SH-SY5Y (cell line): ENCODE data around the gene AIRE.
"Not testable (repeated sequence)": the region's sequence is repeated elsewhere in the genome, so short reads cannot be mapped to it uniquely, and the experiment has no call there.

Source experiments
- GATA2 ChIP-seq: IDR thresholded peaks from 2 replicates; pipeline ENCODE4 v1.6.1; 2011; ENCODE audit warnings: mild to moderate bottlenecking, low read depth, low read length
- GATA3 ChIP-seq: IDR thresholded peaks from 2 replicates; pipeline ENCODE4 v1.6.1; 2011; ENCODE audit warnings: low read depth, mild to moderate bottlenecking, low read length, moderate library complexity

AIRE gene

DNA sequence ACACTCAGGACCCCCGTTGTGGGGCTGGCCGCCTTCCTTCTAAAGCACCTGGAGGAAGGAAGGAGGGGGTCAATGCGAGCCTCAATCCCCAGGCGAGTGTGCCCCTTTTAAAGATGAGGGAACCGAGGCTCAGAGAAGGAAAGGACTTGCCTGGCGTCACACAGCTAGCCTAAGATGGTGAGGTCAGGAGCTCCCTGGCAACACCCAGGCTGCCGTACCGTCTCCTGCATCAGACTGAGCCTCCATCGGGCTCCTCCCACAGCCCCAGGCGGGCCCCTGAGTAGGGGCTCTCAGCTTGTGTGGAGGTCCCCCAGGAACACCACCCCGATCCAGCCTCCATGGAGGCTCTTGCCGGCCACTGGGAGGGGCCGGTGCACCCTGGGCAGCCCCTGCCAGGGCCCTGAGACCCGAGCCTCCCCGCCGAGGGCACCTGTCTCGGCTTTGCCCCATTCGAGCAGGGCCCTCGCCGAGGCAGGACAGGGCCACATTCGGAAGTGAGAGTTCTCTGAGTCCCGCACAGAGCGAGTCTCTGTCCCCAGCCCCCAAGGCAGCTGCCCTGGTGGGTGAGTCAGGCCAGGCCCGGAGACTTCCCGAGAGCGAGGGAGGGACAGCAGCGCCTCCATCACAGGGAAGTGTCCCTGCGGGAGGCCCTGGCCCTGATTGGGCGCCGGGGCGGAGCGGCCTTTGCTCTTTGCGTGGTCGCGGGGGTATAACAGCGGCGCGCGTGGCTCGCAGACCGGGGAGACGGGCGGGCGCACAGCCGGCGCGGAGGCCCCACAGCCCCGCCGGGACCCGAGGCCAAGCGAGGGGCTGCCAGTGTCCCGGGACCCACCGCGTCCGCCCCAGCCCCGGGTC, at the start of gene AIRE:
Gene AIRE (plus strand): TSS at position 739 of the 855 bp plus-strand sequence. CDS start 131 bp downstream, outside the sequence.
- TF ChIP-seq GATA3 = no peak
- TF ChIP-seq GATA2 = no peak

DNA sequence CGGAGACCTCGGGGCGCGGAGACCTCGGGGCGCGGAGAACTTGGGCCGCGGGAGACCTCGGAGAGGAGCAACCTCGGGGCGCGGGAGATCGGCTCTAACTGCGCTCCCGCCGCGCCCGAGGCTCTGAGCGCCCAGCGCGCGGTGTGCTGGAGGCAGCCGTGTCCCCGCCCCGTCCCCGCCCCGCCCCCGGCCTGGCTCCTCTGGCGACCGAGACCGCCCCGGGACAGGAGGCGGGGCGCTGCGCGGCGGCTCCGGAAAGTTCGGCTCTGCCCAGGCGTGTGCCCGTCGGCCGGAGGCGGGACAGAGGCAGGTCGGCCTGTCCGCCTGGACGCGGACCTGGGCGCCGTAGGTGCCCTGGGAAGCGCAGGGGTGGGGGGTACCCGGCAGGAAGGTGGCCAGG, 44.8 kb upstream of the AIRE start, which contains the start of gene ICOSLG:
Gene ICOSLG (minus strand): TSS at position 102 of the 400 bp plus-strand sequence. CDS start 126 bp downstream, outside the sequence.
- not testable (repeated sequence) for TF ChIP-seq GATA2, GATA3

DNA sequence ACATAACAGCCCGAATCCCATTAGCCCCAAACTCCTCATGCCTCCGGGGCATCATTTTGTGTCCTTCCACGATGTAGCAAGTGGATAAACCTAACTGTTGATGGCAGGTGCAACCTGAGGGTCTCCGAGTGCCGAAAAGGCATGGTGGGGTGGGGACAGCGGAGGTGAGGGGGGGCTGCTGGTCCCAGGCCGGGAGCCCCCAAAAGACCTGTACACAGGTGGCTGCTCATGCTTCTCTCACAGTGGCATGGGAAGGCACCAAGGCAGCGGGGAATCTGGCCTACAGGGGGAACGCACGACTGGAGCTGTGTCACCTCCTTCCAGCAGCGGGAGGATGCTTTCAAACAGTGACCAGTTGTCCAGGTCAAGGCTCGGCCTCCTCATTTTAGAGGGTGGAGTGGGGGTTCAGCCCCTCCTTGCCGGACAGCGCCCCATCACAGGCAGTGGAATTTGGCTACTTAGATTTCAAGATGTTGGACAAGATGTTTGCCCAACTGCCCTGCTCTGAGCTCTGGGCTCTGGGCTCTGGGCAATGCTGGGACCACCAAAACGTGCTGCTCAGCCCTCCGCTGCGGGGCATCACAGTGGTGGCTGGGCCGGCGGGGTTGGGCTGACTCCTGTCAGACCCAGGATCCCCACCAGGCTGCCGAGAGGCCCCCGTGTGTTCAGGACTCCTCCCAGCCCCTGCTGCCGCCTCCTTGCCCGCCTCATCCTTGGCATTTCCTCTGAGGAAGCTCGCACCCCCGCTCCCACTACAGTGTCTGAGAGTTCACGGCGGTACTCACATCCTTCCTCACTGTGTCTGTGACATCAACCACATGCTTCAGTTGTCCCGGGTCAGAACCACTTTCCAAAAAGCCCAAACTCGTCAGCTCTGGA, 31.6 kb upstream of the AIRE start:
- TF ChIP-seq GATA2 (no peak), GATA3 (no peak)

DNA sequence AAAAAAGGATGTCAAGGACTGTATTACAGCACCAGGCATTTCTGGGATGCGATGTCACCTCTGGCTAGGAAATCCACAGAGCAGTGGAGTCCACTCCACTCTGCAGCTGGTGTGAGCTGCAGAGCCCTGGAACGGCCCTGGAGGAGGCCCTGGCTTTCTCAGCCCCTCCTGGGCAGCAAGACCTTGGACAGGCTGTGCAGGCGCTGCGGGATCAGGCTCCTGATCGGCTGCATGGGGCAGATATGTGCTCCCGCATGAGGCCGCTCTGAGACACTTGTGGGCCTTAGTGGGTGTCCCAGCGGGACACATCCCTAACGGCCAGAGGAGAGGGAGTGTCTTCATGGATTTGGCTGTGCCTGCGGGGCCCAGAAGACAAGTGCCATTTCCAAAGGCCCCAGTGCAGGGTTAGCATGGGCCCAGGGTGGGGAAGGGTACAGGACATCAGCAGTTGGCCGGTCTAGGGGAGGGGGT, 30.1 kb upstream of the AIRE start:
- TF ChIP-seq GATA3 (no peak), GATA2 (no peak)

DNA sequence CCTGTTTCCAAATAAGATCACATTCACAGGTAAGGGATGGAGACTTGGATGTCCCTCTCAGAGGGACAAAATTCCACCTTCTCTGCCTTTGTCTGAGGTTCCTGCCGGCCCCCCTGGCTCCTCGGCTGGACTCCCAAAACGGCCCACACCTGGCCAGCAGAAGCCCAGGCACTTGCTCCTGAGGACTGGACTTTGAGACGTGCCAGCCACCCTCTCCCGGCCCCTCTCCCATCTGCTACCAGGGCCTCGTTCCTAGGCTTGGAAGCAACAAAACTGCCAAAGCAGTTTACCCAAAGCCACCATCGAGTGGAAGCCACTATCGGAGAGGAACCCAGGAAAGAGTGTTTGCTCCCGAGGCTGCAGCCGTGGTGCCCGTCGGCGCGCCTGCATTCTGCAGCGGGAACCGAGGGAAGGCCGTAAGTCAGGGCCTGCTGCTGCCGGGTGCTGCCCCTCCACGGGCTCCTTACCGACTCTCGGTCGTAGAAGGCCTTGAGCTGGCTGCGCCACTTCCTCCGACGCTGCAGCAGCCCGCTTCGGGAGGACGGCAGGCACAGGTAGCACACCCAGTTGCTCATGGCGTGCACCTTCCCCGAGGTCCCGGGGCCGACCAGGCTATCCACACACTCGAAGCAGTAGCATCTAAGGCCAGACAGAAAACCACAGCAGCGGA, 27.5 kb upstream of the AIRE start:
- TF ChIP-seq GATA3 (no peak), GATA2 (no peak)

DNA sequence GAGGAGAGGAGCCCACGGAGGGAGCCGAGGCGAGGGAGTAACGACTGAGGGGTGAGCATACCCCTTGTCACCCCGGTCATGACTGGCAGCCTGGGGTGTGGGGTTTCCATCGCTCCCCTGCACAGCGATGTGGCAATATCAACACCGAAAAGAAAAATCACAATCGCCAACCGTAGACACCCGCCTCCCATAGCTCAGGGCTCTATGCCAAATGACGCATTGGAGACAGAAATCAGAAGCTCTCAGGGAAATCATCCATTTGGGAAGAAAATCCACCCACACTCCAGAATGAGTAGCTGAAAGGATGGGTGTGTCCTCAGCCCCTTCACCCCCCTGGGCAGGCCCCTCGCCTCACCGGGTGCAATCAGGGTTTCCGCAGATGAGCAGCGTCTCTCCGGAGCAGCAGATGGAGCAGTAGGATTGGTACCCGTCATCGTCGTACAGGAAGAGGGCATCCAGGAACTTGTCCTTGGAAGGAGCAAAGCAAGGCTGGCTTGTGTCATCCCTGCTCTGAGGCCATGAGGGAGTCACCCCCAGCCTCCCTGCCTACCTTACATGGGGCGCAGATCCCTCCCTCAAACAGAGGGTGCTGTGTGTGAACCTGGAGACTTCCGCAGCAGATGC, 26.5 kb upstream of the AIRE start:
- no peak for TF ChIP-seq GATA2
- no peak for TF ChIP-seq GATA3

DNA sequence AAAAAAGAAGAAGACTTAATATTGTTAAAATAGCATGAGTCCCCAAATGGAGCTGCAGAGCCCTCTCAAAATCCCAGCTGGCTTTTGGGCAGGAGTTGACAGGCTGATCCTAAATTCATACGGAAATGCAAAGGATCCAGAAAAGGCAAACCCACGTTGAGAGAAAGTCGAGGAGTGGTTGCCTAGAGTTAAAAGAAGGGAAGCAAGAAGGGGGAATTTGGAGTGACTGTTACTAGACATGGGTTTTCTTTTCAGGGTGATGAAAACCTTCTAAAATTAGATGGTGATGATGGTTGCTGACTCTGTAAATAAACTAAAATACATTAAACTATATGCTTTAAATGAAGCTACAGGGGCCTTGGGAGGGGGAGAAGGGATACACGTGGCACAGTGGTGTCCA, 25.6 kb upstream of the AIRE start:
- TF ChIP-seq GATA3 (no peak), GATA2 (no peak)

DNA sequence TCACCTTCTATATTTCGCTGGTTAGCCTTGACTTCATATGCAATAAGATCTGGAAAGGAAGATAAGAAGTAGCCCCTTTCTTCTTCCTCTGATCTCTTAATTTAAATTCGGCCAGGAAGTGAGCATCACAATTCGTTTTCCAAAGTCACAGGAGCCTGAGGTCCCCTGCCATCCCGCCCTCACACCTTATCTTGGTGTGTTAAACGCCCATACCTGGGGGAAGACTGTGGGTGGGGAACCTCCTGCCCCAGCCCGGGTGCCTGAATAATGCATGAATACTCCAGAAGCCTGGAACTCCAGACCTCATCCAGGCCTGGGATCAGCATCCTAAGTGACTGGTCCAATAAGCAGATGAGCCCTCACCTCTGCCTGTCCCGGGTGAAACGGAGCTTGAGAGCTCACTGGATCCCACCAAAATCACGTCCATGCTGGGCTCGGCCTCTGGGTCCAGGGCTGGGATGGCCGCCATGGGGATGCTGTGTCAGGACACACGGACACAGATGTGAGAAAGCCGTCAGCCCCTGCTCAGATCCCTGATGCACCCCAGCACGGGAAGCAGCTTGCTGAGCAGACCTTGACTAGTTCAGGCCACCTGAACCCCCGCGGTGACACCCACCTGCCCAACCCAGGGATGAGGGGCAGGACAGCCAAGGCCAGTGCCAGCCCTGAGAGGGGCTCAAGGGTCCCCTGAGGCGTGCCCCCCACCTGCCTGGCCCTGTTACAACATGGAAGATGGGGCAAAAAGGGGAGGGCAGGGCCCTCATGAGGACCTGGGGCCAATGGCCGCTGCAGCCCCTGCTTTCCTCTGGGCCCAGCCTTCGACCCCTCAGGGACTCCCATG, 24.7 kb upstream of the AIRE start:
- TF ChIP-seq GATA2 = no peak
- no peak for TF ChIP-seq GATA3

DNA sequence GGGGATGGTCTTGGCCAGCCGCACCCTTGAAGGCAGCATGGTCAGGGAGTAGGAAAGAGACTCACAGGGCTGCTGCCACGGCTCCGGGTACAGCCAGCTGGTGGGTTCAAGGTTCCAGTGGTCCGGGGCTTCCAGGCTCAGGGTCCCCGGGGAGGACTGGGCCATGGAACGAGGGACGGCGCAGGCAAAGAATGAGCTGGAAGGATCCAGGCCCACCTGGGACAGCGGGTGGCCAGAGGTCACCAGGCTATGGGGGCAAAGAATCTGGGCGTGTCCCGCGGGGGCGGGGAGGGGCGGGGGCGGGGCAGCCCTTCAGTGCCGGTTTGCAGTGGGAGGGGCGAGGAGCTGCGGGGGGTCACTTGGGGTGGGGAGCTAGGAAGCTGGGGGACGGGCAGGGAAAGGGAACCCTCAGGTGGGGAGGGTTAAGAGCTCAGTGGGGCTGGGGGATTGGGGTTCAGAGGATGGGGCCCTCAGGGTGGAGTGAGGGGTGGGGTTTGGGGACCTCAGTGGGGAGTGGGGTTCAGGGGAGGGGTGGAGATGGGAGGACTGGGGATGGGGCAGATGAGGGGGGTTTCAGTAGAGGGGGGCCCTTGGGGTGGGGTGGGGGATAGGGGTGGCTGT, 23.9 kb upstream of the AIRE start, which contains the start of gene DNMT3L:
Gene DNMT3L (minus strand): TSS at position 223 of the 621 bp plus-strand sequence. CDS start 638 bp downstream, outside the sequence.
- TF ChIP-seq GATA3 (no peak), GATA2 (no peak)

DNA sequence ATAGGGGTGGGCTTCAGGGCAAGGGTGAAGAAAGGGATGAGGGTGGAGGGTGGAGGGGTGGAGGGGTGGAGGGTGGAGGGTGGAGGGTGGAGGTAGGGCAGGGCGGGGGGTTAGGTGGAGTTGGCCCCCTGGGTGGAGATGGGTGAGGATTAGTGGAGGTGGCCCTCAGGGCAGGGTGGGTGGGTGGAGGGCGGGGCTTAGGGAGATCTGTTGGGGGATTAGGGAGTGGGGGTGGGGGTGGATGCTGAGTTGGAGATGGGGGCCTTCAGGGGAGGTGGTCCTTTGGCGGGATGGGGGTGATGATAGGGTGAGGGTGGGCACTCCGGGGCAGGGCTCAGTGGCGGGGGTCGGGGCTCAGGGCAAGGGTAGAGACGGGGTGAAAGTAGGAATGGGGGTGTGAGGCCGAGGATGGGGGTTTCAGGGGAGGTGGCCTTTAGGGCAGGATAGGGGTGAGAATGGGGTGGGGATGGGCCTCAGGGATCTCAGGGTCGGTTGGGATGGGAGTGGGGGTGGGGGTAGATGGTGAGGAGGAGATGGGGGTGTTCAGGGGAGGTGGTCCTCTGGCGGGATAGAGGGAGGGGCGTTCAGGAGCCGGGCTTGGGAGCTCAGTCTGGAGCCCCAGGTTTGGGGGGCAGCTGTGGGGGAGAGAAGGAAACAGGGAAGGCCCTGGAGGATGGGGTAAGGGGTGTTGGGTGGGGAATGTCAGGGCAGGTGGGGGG, 23.2 kb upstream of the AIRE start:
- TF ChIP-seq GATA2 = no peak

DNA sequence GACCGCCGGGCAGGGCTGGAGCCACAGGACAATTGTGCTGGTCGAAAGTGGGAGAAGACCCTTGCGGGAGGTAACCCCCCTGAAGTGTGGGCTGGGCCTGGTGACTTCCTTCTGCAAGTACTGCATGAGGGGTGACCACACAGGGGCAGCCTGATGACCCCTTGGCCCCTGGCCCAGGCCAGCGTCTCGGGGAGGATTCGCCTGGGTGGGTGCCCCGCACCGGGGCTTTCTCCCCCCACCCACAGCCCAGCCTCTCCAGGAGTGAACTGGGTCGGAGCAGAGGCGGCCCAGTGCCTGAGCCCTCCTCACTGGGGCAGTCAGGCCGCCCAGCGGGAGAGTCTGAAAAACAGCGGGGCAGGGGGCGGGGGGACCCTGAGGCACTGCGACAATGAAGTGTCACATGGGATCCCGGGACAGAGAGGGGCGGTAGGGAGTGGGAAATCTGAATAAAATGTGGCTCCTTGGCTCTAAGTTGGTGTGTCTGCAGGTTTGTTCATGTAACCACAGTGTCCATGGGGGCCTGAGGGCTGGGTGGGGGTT, 22.4 kb upstream of the AIRE start:
- TF ChIP-seq GATA3 = no peak
- no peak for TF ChIP-seq GATA2
